GM18519 (cell line): ENCODE measurements around the gene SERINC2.
A peak's percentile ranks its signal among the peaks of the same experiment; 100 is the strongest.

Experiments used
- ATAC-seq: cut with Tn5 transposase; IDR thresholded peaks from one replicate; pipeline ENCODE4 v1.9.1; 2021; ENCODE audit warnings: mild to moderate bottlenecking, moderate library complexity; ENCODE audit not compliant: unreplicated experiment, low FRiP score

The SERINC2 gene

GRCh38 chr1:31412205-31412604 lies 808 bp upstream of the SERINC2 start:
- no peak for ATAC-seq

GRCh38 chr1:31413405-31414001 lies 490 bp downstream of the SERINC2 start:
- no peak for ATAC-seq

GRCh38 chr1:31414980-31415370 lies 2.0 kb downstream of the SERINC2 start:
- ATAC-seq = no peak

GRCh38 chr1:31415658-31416057 lies 2.6 kb downstream of the SERINC2 start:
- ATAC-seq = no peak

GRCh38 chr1:31416101-31416736 lies 3.2 kb downstream of the SERINC2 start:
- ATAC-seq = no peak

GRCh38 chr1:31417148-31417547 lies 4.1 kb downstream of the SERINC2 start:
- no peak for ATAC-seq

- ATAC-seq = no peak
Observed at GRCh38 chr1:31418626-31419323, 5.8 kb downstream of the SERINC2 start.

GRCh38 chr1:31420716-31421115 lies 7.7 kb downstream of the SERINC2 start:
- no peak for ATAC-seq

GRCh38 chr1:31421371-31422040 lies 8.5 kb downstream of the SERINC2 start:
- no peak for ATAC-seq

GRCh38 chr1:31422505-31423319 lies 9.7 kb downstream of the SERINC2 start:
- no peak for ATAC-seq

- ATAC-seq = peak; percentile 62
Observed at GRCh38 chr1:31423418-31423947, 10.5 kb downstream of the SERINC2 start.

GRCh38 chr1:31424568-31424967 lies 11.6 kb downstream of the SERINC2 start:
- ATAC-seq = no peak

- no peak for ATAC-seq
Observed at GRCh38 chr1:31425301-31426081, 12.5 kb downstream of the SERINC2 start.

GRCh38 chr1:31426249-31426922 lies 13.4 kb downstream of the SERINC2 start:
- ATAC-seq = no peak

GRCh38 chr1:31427322-31427721 lies 14.3 kb downstream of the SERINC2 start:
- no peak for ATAC-seq

GRCh38 chr1:31428436-31429221 lies 15.6 kb downstream of the SERINC2 start:
- ATAC-seq = no peak

GRCh38 chr1:31429583-31429982 lies 16.6 kb downstream of the SERINC2 start:
- no peak for ATAC-seq
